ENCODE data around the gene CYP24A1. TPM values are rescaled to one million over a fixed set of nuclear protein-coding genes. Genes with fewer than 3 reads are reported as not detected.

The CYP24A1 gene
- total RNA-seq, 1 donor from 2014 or later = not detected

DNA sequence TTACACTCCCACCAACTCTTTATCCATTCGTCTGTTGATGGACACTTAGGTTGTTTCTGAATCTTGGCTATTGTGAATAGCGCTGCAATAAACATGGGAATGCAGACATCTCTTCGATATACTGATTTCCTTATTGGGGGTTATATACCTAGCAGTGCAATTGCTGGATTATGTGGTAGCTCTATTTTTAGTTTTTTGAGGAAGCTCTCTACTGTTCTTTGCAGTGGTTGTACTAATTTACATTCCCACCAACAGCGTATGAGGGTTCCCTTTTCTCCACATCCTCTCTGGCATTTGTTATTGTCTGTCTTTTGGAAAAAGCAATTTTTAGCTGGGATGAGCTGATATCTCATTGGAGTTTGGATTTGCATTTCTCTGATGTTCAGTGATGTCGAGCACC is 29.5 kb upstream of the CYP24A1 start:
- no peaks in the 10 kb centered on the region for H3K4me1 ChIP-seq
- H3K79me2 ChIP-seq (ENCODE audit: low read depth) = peaks cover 5% of the 10 kb centered on the region
- H3K4me3 ChIP-seq = no peak overlapping the region
- no peak for DNase-seq (ENCODE audit: low spot score)
- TF ChIP-seq, protein P1, sequence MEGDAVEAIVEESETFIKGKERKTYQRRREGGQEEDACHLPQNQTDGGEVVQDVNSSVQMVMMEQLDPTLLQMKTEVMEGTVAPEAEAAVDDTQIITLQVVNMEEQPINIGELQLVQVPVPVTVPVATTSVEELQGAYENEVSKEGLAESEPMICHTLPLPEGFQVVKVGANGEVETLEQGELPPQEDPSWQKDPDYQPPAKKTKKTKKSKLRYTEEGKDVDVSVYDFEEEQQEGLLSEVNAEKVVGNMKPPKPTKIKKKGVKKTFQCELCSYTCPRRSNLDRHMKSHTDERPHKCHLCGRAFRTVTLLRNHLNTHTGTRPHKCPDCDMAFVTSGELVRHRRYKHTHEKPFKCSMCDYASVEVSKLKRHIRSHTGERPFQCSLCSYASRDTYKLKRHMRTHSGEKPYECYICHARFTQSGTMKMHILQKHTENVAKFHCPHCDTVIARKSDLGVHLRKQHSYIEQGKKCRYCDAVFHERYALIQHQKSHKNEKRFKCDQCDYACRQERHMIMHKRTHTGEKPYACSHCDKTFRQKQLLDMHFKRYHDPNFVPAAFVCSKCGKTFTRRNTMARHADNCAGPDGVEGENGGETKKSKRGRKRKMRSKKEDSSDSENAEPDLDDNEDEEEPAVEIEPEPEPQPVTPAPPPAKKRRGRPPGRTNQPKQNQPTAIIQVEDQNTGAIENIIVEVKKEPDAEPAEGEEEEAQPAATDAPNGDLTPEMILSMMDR (IDR thresholded peaks at IDR 0.05) = no peak
- TF ChIP-seq EZH2phosphoT487 (IDR thresholded peaks at IDR 0.05) = no peak
- no peak for TF ChIP-seq EZH2 (IDR thresholded peaks at IDR 0.05)
- H3K27ac ChIP-seq = no peak overlapping the region
- H2AFZ ChIP-seq (replicated peaks) = no peak overlapping the region
- Mint-ChIP-seq H3K27me3 (ENCODE audit: insufficient read depth, low read depth) (peaks cover 2% of the 10 kb centered on the region), H3K4me3 (no peak overlapping the region), H3K36me3 (no peaks in the 10 kb centered on the region), H3K4me1 (peaks cover 2% of the 10 kb centered on the region), H3K27ac (no peak overlapping the region), H3K9me3 (no peaks in the 10 kb centered on the region)
- no peak overlapping the region for H3K4me2 ChIP-seq
- no peaks in the 10 kb centered on the region for H3K36me3 ChIP-seq
- no peak overlapping the region for H3K9ac ChIP-seq
- no peaks in the 10 kb centered on the region for H3F3A ChIP-seq (ENCODE audit: low read depth)
- H4K20me1 ChIP-seq (ENCODE audit: low read depth) = no peaks in the 10 kb centered on the region
- no peaks in the 10 kb centered on the region for H3K9me3 ChIP-seq (ENCODE audit: low read depth)
- no peaks in the 10 kb centered on the region for H3K27me3 ChIP-seq

DNA sequence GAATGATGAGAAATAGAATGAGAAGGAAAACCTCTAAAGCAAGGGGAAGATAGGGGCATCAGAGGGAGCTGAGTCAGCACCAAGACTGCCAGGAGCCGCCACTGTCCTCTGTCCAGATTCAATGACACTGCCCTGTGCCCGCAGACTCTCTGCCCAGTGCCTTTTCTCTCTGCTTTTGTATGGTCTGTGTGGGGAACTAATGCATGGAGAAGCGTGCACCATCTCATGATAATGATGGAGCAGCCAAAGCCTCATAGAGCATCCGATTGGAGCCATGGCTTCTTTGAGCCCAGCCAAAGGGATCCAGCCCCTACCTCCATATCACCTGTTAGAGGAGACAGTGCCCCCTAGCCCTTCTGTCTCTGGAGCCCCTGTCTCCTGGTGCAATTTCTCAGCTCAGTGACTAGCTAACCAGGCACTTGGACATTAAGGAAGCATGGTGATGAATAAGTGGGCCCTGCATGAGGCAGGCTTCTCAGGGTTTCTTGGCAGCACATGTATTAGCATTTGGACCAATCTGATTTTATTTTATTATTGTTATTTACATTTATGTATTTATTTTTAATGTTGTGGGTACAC is 27.6 kb upstream of the CYP24A1 start:
- TF ChIP-seq EZH2phosphoT487 (IDR thresholded peaks at IDR 0.05) = no peak
- TF ChIP-seq, protein P1 (IDR thresholded peaks at IDR 0.05) = no peak
- no peak for TF ChIP-seq EZH2 (IDR thresholded peaks at IDR 0.05)
- H3K4me3 Mint-ChIP-seq = no peak overlapping the region
- H3K79me2 ChIP-seq (ENCODE audit: low read depth) = no peaks in the 10 kb centered on the region
- no peak overlapping the region for H3K4me2 ChIP-seq
- no peaks in the 10 kb centered on the region for H3K4me1 ChIP-seq
- H3K27ac ChIP-seq = no peak overlapping the region
- no peak overlapping the region for H3K9ac ChIP-seq
- peak overlapping the region; percentile 68 for H3K27ac Mint-ChIP-seq
- H3F3A ChIP-seq (ENCODE audit: low read depth) = no peaks in the 10 kb centered on the region
- peaks cover 2% of the 10 kb centered on the region for H3K4me1 Mint-ChIP-seq
- no peaks in the 10 kb centered on the region for H3K27me3 ChIP-seq
- H3K4me3 ChIP-seq = no peak overlapping the region
- H3K9me3 ChIP-seq (ENCODE audit: low read depth) = no peaks in the 10 kb centered on the region
- no peaks in the 10 kb centered on the region for H3K27me3 Mint-ChIP-seq (ENCODE audit: insufficient read depth, low read depth)
- no peak overlapping the region for H2AFZ ChIP-seq (replicated peaks)
- H4K20me1 ChIP-seq (ENCODE audit: low read depth) = no peaks in the 10 kb centered on the region
- no peaks in the 10 kb centered on the region for H3K36me3 ChIP-seq
- no peak for DNase-seq (ENCODE audit: low spot score)
- H3K36me3 Mint-ChIP-seq = no peaks in the 10 kb centered on the region
- no peaks in the 10 kb centered on the region for H3K9me3 Mint-ChIP-seq

DNA sequence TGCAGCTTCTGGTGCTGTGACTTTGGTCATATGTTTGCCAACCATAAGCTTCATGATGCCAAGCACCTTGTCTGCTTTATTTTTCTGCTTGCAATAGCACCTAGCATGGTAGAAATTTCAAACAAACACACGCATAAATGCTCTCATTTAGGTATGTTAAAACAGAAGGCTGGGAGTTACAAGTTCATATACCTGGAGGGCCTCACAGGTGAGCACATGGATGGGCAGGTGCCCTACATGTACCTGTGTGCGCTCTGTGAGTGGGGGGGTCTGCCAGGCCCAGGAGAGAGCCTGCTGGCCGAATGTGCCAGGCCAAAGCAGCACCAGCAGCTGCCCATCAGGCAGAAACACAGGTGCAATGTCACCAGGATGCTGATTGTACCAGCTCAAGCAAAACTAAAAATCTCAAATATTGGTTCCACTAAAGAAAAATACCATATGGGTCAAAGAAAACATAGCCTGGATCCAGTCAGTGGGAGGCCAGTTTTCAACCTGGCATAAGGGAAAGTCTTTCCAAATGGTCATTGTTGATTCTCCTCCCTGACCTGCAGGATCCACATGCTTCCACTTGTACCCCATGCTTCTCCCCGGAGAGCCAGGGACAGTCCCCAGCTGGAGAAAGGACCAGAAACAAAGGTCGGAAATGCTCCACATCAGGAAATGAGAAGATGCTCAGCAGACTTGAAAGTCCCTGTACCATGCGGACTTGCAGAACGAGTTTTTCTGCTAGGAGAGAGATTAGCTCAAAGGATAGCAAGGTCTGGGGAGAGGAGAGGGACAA is 26.9 kb upstream of the CYP24A1 start:
- Mint-ChIP-seq H3K27me3 (ENCODE audit: insufficient read depth, low read depth) (no peaks in the 10 kb centered on the region), H3K27ac (peak overlapping the region; percentile 68), H3K4me3 (no peak overlapping the region), H3K4me1 (peaks cover 7% of the 10 kb centered on the region), H3K36me3 (no peaks in the 10 kb centered on the region), H3K9me3 (no peaks in the 10 kb centered on the region)
- Histone ChIP-seq H3K9ac (no peak overlapping the region), H3K9me3 (ENCODE audit: low read depth) (no peaks in the 10 kb centered on the region), H2AFZ (replicated peaks) (no peak overlapping the region), H3K36me3 (no peaks in the 10 kb centered on the region), H3F3A (ENCODE audit: low read depth) (no peaks in the 10 kb centered on the region), H3K4me3 (no peak overlapping the region), H3K27ac (no peak overlapping the region), H3K27me3 (no peaks in the 10 kb centered on the region), H3K79me2 (ENCODE audit: low read depth) (no peaks in the 10 kb centered on the region), H3K4me1 (no peaks in the 10 kb centered on the region), H3K4me2 (no peak overlapping the region), H4K20me1 (ENCODE audit: low read depth) (no peaks in the 10 kb centered on the region)
- TF ChIP-seq EZH2phosphoT487 (IDR thresholded peaks at IDR 0.05) (no peak), EZH2 (IDR thresholded peaks at IDR 0.05) (no peak)
- TF ChIP-seq, protein P1 (IDR thresholded peaks at IDR 0.05) = no peak
- DNase-seq (ENCODE audit: low spot score) = no peak

Data from neural progenitor cell (in vitro differentiated cells).